Measurements from ENCODE around the gene PDSS2.

The PDSS2 gene

GRCh38 chr6:107448776-107449175 is 10.6 kb downstream of the PDSS2 start:
- Histone ChIP-seq H3K9me3 (ENCODE audit: insufficient read depth, low read length) (no peaks in the 10 kb centered on the region), H3K4me2 (ENCODE audit: low read length) (no peak overlapping the region), H3K27me3 (ENCODE audit: low read depth, low read length) (no peaks in the 10 kb centered on the region), H3K79me2 (ENCODE audit: low read length) (no peaks in the 10 kb centered on the region; the same call in 1 of the 2 replicates), H2AFZ (ENCODE audit: low read depth, low read length) (no peak overlapping the region), H3K4me1 (ENCODE audit: low read length) (no peaks in the 10 kb centered on the region), H3K9ac (ENCODE audit: low read length) (no peak overlapping the region), H3K27ac (ENCODE audit: low read length) (no peak overlapping the region), H3K4me3 (ENCODE audit: low read length) (no peak overlapping the region), H3K36me3 (replicated peaks; ENCODE audit: low read depth, low read length) (peaks cover 16% of the 10 kb centered on the region), H4K20me1 (ENCODE audit: insufficient read depth, low read length) (no peaks in the 10 kb centered on the region)
- TF ChIP-seq EZH2phosphoT487 (IDR thresholded peaks at IDR 0.05; ENCODE audit: low read depth), result no peak
- TF ChIP-seq, protein P1, sequence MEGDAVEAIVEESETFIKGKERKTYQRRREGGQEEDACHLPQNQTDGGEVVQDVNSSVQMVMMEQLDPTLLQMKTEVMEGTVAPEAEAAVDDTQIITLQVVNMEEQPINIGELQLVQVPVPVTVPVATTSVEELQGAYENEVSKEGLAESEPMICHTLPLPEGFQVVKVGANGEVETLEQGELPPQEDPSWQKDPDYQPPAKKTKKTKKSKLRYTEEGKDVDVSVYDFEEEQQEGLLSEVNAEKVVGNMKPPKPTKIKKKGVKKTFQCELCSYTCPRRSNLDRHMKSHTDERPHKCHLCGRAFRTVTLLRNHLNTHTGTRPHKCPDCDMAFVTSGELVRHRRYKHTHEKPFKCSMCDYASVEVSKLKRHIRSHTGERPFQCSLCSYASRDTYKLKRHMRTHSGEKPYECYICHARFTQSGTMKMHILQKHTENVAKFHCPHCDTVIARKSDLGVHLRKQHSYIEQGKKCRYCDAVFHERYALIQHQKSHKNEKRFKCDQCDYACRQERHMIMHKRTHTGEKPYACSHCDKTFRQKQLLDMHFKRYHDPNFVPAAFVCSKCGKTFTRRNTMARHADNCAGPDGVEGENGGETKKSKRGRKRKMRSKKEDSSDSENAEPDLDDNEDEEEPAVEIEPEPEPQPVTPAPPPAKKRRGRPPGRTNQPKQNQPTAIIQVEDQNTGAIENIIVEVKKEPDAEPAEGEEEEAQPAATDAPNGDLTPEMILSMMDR (IDR thresholded peaks at IDR 0.05; ENCODE audit: low read depth, low read length), result no peak

- no peaks in the 10 kb centered on the region for H3K27me3 ChIP-seq (ENCODE audit: low read depth, low read length)
- H3K9ac ChIP-seq (ENCODE audit: low read length), result no peak overlapping the region
Measured at GRCh38 chr6:107447663-107448216, 11.6 kb downstream of the PDSS2 start.

DNA sequence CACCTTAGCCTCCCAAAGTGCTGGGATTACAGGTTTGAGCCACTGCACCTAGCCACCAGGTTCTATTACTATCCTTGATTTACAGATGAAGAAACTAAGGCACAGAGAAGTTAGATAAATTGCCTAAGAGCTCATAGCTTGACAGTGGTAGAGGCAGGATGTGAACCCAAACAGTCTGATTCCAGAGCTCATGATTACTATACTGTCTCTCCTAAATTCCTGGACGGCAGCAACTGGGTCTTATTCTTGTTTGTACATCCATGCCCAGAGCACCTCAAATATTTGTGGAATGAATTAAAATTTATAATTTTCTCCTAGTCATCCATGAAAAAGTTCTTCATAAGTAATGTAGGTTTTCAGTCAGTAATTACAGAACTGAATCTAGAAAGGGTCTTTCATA is 15.1 kb downstream of the PDSS2 start:
- Histone ChIP-seq H3K4me2 (ENCODE audit: low read length) (no peak overlapping the region), H3K9ac (ENCODE audit: low read length) (no peak overlapping the region), H3K4me3 (ENCODE audit: low read length) (no peak overlapping the region), H3K27me3 (ENCODE audit: low read depth, low read length) (no peaks in the 10 kb centered on the region), H3K4me1 (ENCODE audit: low read length) (no peaks in the 10 kb centered on the region), H3K79me2 (ENCODE audit: low read length) (no peaks in the 10 kb centered on the region; the same call in 1 of the 2 replicates), H2AFZ (ENCODE audit: low read depth, low read length) (no peak overlapping the region), H3K27ac (ENCODE audit: low read length) (no peak overlapping the region), H3K36me3 (replicated peaks; ENCODE audit: low read depth, low read length) (peaks cover 14% of the 10 kb centered on the region), H3K9me3 (ENCODE audit: insufficient read depth, low read length) (no peaks in the 10 kb centered on the region), H4K20me1 (ENCODE audit: insufficient read depth, low read length) (no peaks in the 10 kb centered on the region)
- TF ChIP-seq, protein P1 (IDR thresholded peaks at IDR 0.05; ENCODE audit: low read depth, low read length), result no peak
- TF ChIP-seq EZH2phosphoT487 (IDR thresholded peaks at IDR 0.05; ENCODE audit: low read depth), result no peak

More at GRCh38 chr6:107447663-107448216, 11.6 kb downstream of the PDSS2 start:
- no peak overlapping the region for H3K4me3 ChIP-seq (ENCODE audit: low read length)
- peaks cover 16% of the 10 kb centered on the region for H3K36me3 ChIP-seq (replicated peaks; ENCODE audit: low read depth, low read length)
- H2AFZ ChIP-seq (ENCODE audit: low read depth, low read length), result no peak overlapping the region
- H3K79me2 ChIP-seq (ENCODE audit: low read length), result no peaks in the 10 kb centered on the region; the same call in 1 of the 2 replicates
- no peaks in the 10 kb centered on the region for H3K4me1 ChIP-seq (ENCODE audit: low read length)
- no peaks in the 10 kb centered on the region for H3K9me3 ChIP-seq (ENCODE audit: insufficient read depth, low read length)
- no peaks in the 10 kb centered on the region for H4K20me1 ChIP-seq (ENCODE audit: insufficient read depth, low read length)
- TF ChIP-seq, protein P1 (IDR thresholded peaks at IDR 0.05; ENCODE audit: low read depth, low read length), result no peak
- no peak for TF ChIP-seq EZH2phosphoT487 (IDR thresholded peaks at IDR 0.05; ENCODE audit: low read depth)
- no peak overlapping the region for H3K4me2 ChIP-seq (ENCODE audit: low read length)
- H3K27ac ChIP-seq (ENCODE audit: low read length), result no peak overlapping the region

DNA sequence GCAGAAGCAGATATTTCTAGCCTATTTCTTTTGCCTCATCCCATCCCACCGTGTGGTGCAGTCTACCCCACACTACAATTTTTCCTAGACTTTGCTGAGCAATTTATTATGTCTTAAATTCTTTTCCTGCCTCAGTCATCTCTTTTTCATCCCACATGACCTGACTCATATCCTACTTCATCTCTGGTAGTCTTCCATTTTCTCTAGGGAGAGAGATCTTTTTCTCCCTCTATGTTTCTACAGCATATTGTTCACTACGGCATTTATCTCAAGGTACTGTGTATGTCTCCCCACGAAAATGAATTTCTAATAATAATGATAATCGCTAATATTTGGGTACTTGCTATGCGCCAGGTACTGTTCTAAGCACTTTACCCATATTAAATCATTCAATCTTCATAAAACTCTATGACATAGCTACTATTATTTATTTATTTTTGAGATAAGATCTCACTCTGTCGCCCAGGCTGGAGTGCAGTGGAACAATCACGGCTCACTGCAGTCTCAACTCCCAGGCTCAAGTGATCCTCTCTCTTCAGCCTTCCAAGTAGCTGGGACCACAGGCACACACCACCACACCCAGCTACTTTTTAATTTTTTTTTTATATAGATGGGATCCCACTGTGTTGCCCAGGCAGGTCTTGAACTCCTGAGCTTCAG is 15.6 kb downstream of the PDSS2 start:
- Histone ChIP-seq H2AFZ (ENCODE audit: low read depth, low read length) (no peak overlapping the region), H3K4me2 (ENCODE audit: low read length) (no peak overlapping the region), H3K27ac (ENCODE audit: low read length) (no peak overlapping the region), H3K36me3 (replicated peaks; ENCODE audit: low read depth, low read length) (peaks cover 14% of the 10 kb centered on the region), H3K27me3 (ENCODE audit: low read depth, low read length) (no peaks in the 10 kb centered on the region), H3K9ac (ENCODE audit: low read length) (no peak overlapping the region), H3K9me3 (ENCODE audit: insufficient read depth, low read length) (no peaks in the 10 kb centered on the region), H4K20me1 (ENCODE audit: insufficient read depth, low read length) (no peaks in the 10 kb centered on the region), H3K4me3 (ENCODE audit: low read length) (no peak overlapping the region), H3K4me1 (ENCODE audit: low read length) (no peaks in the 10 kb centered on the region), H3K79me2 (ENCODE audit: low read length) (no peaks in the 10 kb centered on the region; the same call in 1 of the 2 replicates)
- TF ChIP-seq EZH2phosphoT487 (IDR thresholded peaks at IDR 0.05; ENCODE audit: low read depth), result no peak
- TF ChIP-seq, protein P1 (IDR thresholded peaks at IDR 0.05; ENCODE audit: low read depth, low read length), result no peak
